ENCODE data around the gene UBLCP1.

The UBLCP1 gene

DNA sequence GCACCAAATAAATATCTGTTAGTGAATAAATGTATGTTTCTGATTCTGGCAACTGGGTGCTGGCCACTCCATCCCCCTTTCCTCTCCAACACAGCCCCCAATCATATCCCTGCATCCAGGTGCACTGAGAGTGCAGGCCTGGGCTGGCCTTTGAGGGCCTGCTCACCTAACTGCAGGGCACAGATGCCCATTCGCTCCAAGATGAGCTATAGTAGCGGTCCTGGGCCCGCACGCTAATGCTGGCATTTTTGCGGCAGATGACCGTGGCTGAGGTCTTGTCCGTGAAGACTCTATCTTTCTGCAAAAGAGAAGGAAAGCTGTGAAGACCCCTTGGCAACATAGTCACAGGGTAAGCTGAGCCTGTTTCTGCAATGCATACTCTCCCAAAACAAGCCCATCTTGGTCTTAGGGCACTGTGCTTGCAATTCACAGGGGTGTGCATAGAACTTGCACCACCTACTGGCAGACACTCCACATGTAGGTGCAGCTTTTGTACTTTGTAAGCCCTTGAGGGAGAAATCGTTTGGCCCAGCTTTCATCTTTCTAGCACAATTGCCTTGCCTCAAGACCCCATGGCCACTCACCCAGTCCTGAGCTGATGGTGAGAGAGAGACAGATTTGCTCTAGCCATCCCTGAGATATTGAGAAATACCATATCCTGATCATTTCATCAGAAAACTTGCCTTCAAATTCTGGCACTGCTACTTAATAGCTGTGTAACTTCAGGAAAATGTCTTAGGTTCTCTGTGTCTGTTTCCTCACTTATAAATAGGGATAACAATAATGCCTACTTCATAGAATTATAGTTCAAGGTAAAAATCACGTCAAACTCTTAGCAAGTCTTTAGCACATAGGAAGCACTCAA is 53.7 kb downstream of the UBLCP1 start:
- DNase-seq: peak in 1 of 2 experiments; percentile 57

- no peak for DNase-seq
Observed at GRCh38 chr5:159317849-159318248, 54.8 kb downstream of the UBLCP1 start.

GRCh38 chr5:159318448-159318847 is 55.4 kb downstream of the UBLCP1 start:
- no peak for DNase-seq

DNA sequence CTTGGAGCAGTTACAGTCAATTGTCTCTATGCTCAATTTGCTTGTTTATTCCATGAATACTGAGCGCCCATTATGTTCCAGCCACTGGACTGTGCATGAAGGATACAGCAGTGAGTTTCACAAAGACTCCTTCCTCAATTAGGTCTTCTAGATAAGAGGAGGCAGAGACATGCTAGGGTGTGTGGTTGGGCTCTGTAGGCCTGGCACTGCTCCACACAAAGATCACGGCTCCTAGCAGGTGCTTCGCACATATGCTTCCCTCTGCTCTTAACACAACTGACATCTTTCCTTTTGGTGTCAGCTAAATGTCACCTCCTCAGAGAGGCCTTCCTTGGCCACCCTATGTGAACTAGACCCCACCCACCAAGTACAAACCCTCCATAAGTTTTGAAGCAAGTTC is 56.3 kb downstream of the UBLCP1 start:
- DNase-seq: no peak

DNA sequence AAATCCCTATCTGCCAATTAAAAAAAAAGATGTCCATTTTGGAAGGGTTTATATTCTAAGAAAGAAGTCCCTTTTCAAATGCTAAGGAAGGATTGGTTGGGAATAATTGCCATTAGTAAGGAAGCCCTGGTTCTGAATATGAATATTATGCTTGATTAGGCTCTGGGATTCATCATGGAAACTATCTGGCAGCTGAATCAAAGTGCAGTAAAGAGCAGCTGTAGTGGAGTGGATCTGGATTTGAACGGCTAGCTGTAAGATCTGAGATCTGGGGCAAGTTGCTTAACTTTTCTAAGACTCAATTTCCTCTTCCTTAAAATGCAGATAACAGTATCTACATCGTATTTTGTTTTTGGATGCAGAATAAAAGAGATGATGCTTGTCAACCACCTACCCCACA is 56.7 kb downstream of the UBLCP1 start:
- DNase-seq: no peak

DNA sequence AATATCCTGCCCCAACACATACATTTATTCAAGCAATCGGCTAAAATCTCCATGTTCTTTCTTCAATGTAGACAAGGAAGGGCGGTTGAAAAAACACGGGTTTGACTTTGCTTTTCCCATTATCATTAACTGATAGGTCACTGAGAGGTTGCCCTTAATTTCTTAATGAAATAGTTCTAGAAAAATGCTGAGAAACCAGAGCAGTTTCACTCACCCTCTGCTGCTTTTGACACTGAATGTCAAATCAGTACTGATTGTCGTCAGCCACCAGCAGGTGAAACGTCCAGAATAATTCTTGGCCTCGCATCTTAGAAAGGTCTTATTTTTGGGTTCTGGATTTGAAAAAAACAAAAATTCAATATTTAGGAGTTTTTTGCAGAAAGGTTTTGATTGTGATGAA is 59.1 kb downstream of the UBLCP1 start:
- no peak for DNase-seq

- peak in 1 of 2 experiments; percentile 47 for DNase-seq
Observed at GRCh38 chr5:159324102-159324755, 61.1 kb downstream of the UBLCP1 start.

GRCh38 chr5:159324986-159325385 is 61.9 kb downstream of the UBLCP1 start:
- no peak for DNase-seq

GRCh38 chr5:159330131-159330800 is 67.2 kb downstream of the UBLCP1 start, which contains the start of gene IL12B:
Gene IL12B, minus strand, starts transcription at chr5:159330487. Its CDS starts 3,705 bp downstream, at chr5:159326782.
- DNase-seq: no peak

DNA sequence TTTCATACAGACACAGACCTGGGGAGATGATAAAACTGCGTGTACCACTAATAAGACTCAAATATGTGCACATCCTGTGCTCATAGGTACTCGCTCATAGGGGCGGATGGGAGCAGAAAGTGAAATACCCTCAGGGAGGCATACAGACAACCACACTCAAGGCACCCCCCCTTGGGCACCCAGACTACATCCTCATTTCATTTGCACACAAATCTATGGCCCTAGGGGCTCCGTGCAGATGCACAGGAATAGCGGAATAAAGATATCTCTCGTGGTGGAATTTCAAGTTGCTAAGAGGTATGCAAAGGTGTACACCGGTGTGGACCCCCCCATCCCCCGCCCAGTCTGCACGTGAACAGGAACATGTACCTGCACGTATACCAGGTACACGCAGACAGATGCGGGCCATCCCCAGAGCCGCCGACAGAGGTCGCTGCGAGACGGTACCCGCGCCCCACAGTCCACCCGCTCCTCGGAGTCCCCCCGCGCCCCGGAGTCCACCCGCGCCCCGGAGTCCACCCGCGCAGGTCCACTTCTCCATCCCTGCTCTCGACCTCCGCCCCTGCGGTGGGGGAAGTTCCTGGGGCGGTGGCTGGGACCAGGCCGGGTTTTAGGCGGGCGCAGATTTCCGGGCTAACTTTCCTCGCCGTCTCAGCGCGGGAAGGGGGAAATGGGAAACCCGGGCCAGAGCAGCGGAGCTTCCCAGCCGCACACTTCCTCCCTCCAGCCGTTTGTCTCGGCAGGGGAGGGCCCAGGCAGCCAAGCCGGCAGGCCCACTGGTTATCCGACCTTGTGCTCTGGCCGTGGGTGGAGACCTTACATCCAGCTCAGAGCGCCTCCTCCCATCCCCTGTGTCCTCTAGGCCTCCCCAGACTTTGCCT is 68.2 kb downstream of the UBLCP1 start:
- peak in 1 of 2 experiments; percentile 42 for DNase-seq

GRCh38 chr5:159332800-159333544 is 69.9 kb downstream of the UBLCP1 start:
- no peak for DNase-seq

- DNase-seq: no peak
Observed at GRCh38 chr5:159333545-159333925, 70.4 kb downstream of the UBLCP1 start.
